Parathyroid adenoma (tissue), 2 donors: ENCODE data around the gene GLIPR1L1.

Experiments used
- H2AFZ ChIP-seq: fragments of 300-600 bp; sonication (generic); one replicate; pipeline ENCODE4 v1.7.0; 2017; ENCODE audit warnings: antibody characterized with exemption, mild to moderate bottlenecking
- H3K27ac ChIP-seq: fragments of 300-600 bp; sonication (generic); one replicate; pipeline ENCODE4 v1.7.0; 2017
- H3K27me3 ChIP-seq: fragments of 300-600 bp; sonication (generic); one replicate; pipeline ENCODE4 v1.7.0; 2017; ENCODE audit warnings: low read length; ENCODE audit not compliant: control insufficient read depth, insufficient read depth
- H3K36me3 ChIP-seq: fragments of 300-600 bp; sonication (generic); one replicate; pipeline ENCODE4 v1.7.0; 2017; ENCODE audit warnings: low read length; ENCODE audit not compliant: control insufficient read depth, insufficient read depth
- H3K4me1 ChIP-seq: fragments of 300-600 bp; sonication (generic); one replicate; pipeline ENCODE4 v1.7.0; 2017; ENCODE audit warnings: control low read depth
- H3K4me2 ChIP-seq: fragments of 300-600 bp; sonication (generic); one replicate; pipeline ENCODE4 v1.7.0; 2017; ENCODE audit warnings: low read length
- H3K4me3 ChIP-seq: fragments of 300-600 bp; sonication (generic); one replicate; pipeline ENCODE4 v1.7.0; 2017; ENCODE audit warnings: low read depth, low read length
- H3K79me2 ChIP-seq: fragments of 300-600 bp; sonication (generic); one replicate; pipeline ENCODE4 v1.7.0; 2017; ENCODE audit warnings: control low read depth
- H3K9ac ChIP-seq: fragments of 300-600 bp; sonication (generic); one replicate; pipeline ENCODE4 v1.7.0; 2017; ENCODE audit warnings: mild to moderate bottlenecking
- H3K9me3 ChIP-seq: fragments of 300-600 bp; sonication (generic); one replicate; pipeline ENCODE4 v1.7.0; 2017; ENCODE audit warnings: low read length; ENCODE audit not compliant: control insufficient read depth
- TF ChIP-seq, protein P1 (sequence below): fragments of 300-600 bp; sonication (generic); IDR thresholded peaks from one replicate; pipeline ENCODE4 v1.7.0; 2017; ENCODE audit warnings: antibody characterized with exemption, mild to moderate bottlenecking
- donor health status: primary hyperparathyroidism.

GLIPR1L1 gene

DNA sequence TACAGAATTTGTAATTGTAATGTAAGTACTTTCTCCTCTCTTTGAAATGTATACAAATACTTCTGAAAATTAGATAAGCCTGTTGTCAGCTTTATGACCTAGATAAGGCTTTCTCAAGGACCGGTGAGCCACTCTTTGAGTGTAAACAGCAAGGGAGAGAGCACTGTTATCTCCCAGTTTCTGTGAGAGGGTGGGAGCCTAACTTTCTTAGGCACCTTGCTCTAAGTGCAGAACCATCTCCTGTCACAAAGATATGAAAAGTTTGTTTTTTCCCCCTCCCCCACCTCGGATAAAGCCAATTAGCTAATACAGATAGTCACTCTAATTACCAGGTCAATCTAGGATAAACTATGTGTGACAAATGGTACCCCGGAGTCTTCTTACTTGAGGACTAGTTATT is 40.1 kb upstream of the GLIPR1L1 start:
- Histone ChIP-seq H3K79me2 (no peaks in the 10 kb centered on the region), H3K4me3 (no peak overlapping the region), H3K27me3 (no peaks in the 10 kb centered on the region), H3K4me1 (no peaks in the 10 kb centered on the region), H2AFZ (no peak overlapping the region), H3K4me2 (no peak overlapping the region), H3K27ac (no peak overlapping the region), H3K9ac (no peak overlapping the region), H3K36me3 (no peaks in the 10 kb centered on the region), H3K9me3 (no peaks in the 10 kb centered on the region)
- TF ChIP-seq, protein P1, sequence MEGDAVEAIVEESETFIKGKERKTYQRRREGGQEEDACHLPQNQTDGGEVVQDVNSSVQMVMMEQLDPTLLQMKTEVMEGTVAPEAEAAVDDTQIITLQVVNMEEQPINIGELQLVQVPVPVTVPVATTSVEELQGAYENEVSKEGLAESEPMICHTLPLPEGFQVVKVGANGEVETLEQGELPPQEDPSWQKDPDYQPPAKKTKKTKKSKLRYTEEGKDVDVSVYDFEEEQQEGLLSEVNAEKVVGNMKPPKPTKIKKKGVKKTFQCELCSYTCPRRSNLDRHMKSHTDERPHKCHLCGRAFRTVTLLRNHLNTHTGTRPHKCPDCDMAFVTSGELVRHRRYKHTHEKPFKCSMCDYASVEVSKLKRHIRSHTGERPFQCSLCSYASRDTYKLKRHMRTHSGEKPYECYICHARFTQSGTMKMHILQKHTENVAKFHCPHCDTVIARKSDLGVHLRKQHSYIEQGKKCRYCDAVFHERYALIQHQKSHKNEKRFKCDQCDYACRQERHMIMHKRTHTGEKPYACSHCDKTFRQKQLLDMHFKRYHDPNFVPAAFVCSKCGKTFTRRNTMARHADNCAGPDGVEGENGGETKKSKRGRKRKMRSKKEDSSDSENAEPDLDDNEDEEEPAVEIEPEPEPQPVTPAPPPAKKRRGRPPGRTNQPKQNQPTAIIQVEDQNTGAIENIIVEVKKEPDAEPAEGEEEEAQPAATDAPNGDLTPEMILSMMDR: no peak

GRCh38 chr12:75294797-75295196 is 39.7 kb upstream of the GLIPR1L1 start:
- H3K36me3 ChIP-seq: no peaks in the 10 kb centered on the region
- H3K4me2 ChIP-seq: no peak overlapping the region
- no peak overlapping the region for H3K27ac ChIP-seq
- H3K4me3 ChIP-seq: no peak overlapping the region
- H3K4me1 ChIP-seq: no peaks in the 10 kb centered on the region
- H3K9me3 ChIP-seq: no peaks in the 10 kb centered on the region
- no peak overlapping the region for H3K9ac ChIP-seq
- H3K27me3 ChIP-seq: no peaks in the 10 kb centered on the region
- TF ChIP-seq, protein P1: no peak
- no peaks in the 10 kb centered on the region for H3K79me2 ChIP-seq
- no peak overlapping the region for H2AFZ ChIP-seq

GRCh38 chr12:75302225-75302624 is 32.2 kb upstream of the GLIPR1L1 start:
- H3K4me2 ChIP-seq: no peak overlapping the region
- no peaks in the 10 kb centered on the region for H3K27me3 ChIP-seq
- no peak overlapping the region for H3K9ac ChIP-seq
- no peaks in the 10 kb centered on the region for H3K4me1 ChIP-seq
- H3K9me3 ChIP-seq: no peaks in the 10 kb centered on the region
- H3K27ac ChIP-seq: no peak overlapping the region
- TF ChIP-seq, protein P1: no peak
- no peaks in the 10 kb centered on the region for H3K36me3 ChIP-seq
- no peaks in the 10 kb centered on the region for H3K79me2 ChIP-seq
- no peak overlapping the region for H3K4me3 ChIP-seq
- H2AFZ ChIP-seq: no peak overlapping the region

DNA sequence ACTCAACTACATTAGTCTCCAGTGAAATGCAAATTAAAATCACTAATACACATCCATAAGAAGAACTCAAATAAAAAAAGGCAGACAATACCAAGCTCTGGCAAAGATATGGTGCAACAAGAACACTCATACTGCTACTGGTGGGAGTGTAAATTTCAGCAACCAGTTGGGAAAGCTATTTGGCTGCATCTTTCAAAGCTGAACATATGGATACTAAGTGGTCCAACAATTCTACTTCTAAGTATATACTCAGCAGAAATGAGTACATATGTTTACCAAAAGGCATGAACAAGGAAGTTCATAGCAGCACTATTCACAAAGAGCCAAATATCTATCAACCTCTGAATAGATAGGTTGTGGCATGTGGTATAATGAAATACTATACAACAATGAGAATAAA is 31.7 kb upstream of the GLIPR1L1 start:
- no peak overlapping the region for H2AFZ ChIP-seq
- no peaks in the 10 kb centered on the region for H3K27me3 ChIP-seq
- no peaks in the 10 kb centered on the region for H3K79me2 ChIP-seq
- no peak overlapping the region for H3K9ac ChIP-seq
- no peaks in the 10 kb centered on the region for H3K4me1 ChIP-seq
- H3K9me3 ChIP-seq: no peaks in the 10 kb centered on the region
- no peaks in the 10 kb centered on the region for H3K36me3 ChIP-seq
- H3K4me2 ChIP-seq: no peak overlapping the region
- H3K27ac ChIP-seq: no peak overlapping the region
- H3K4me3 ChIP-seq: no peak overlapping the region
- TF ChIP-seq, protein P1: no peak

DNA sequence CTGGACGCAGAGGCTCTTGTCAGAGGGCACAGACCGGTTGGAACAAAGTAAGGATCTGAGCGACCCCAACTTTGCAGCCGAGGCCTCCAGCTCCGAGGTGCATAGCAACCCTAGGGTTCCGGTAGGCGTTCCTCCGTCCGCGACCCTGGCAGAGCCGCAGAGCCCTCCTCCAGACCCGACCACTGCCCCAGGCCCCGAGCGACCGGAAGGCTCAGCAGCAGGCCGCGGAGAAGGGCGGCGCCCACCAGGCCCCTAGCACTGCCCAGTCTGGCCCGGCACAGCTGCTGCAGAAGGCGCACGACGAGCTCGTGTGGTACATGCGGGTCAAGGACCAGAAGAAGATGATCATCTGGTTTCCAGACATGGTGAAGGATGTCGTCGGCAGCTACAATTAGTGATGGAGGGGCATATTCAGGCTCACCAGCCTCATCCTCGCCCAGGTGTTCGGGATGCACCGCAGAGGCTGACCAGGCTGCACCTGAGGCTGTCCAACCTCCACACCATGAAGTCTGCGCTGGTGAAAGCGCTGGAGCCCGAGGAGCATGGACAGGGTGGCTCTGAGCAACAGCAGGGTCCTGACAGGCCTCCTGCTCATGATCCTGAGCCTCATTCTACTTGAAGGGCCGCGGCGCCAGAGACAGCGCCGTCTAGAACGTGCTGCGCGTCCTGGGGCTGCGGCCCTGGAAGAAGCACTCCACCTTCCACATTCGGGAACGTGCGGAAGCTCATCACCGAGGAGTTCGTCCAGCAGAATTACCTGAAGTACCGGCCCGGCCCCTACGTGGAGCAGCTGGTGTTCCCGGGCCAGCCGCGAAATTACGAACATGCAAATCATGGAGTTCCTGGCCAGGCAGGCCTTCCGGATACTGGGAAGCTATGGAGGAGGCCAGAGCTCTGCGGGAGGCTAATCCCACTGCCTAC is 28.8 kb upstream of the GLIPR1L1 start:
- Histone ChIP-seq H3K27ac (no peak overlapping the region), H3K4me3 (no peak overlapping the region), H2AFZ (no peak overlapping the region), H3K36me3 (no peaks in the 10 kb centered on the region), H3K9me3 (no peaks in the 10 kb centered on the region), H3K4me1 (no peaks in the 10 kb centered on the region), H3K79me2 (no peaks in the 10 kb centered on the region), H3K4me2 (no peak overlapping the region), H3K27me3 (no peaks in the 10 kb centered on the region), H3K9ac (no peak overlapping the region)
- TF ChIP-seq, protein P1: no peak
